HepG2 (cell line): ENCODE data around the gene CEP131. TPM values are rescaled to one million over a fixed set of nuclear protein-coding genes. Genes with fewer than 3 reads are reported as not detected.
A peak's percentile ranks its signal among the peaks of the same experiment; 100 is the strongest.

Experiments used
- BHLHE40 ChIP-seq: IDR thresholded peaks from 2 replicates; pipeline ENCODE4 v1.6.1; 2011; ENCODE audit warnings: low read length, improper control_type of control experiment
- HBP1 ChIP-seq: IDR thresholded peaks from 2 replicates; pipeline ENCODE4 v1.6.1; 2016; ENCODE audit warnings: low read depth, control low read depth
- PATZ1 ChIP-seq: sonication (generic); formaldehyde crosslinking; IDR thresholded peaks from 2 replicates; pipeline ENCODE4 v1.4.0; 2020; ENCODE audit warnings: missing genetic modification reagents
- PRDM15 ChIP-seq: sonication (generic); formaldehyde crosslinking; IDR thresholded peaks from 2 replicates; pipeline ENCODE4 v1.4.0; 2020; ENCODE audit warnings: missing genetic modification reagents
- RXRA ChIP-seq: sonication (generic); formaldehyde crosslinking; IDR thresholded peaks from 2 replicates; pipeline ENCODE4 v1.5.1; 2020; ENCODE audit warnings: missing genetic modification reagents
- THAP8 ChIP-seq: sonication (generic); formaldehyde crosslinking; IDR thresholded peaks from 2 replicates; pipeline ENCODE4 v1.5.1; 2020; ENCODE audit warnings: missing genetic modification reagents, mild to moderate bottlenecking, borderline replicate concordance
- ZC3H13 ChIP-seq: sonication (generic); formaldehyde crosslinking; IDR thresholded peaks from 2 replicates; pipeline ENCODE4 v1.8.1; 2023; ENCODE audit warnings: mild to moderate bottlenecking, missing genetic modification reagents, moderate library complexity
- ZNF460 ChIP-seq: sonication (generic); formaldehyde crosslinking; IDR thresholded peaks from 2 replicates; pipeline ENCODE4 v1.5.1; 2020; ENCODE audit warnings: missing genetic modification reagents, mild to moderate bottlenecking, borderline replicate concordance
- ZNF747 ChIP-seq: sonication (generic); formaldehyde crosslinking; IDR thresholded peaks from 2 replicates; pipeline ENCODE4 v1.8.1; 2023; ENCODE audit warnings: missing genetic modification reagents, mild to moderate bottlenecking, borderline replicate concordance
- ZNF891 ChIP-seq: sonication (generic); formaldehyde crosslinking; IDR thresholded peaks from 2 replicates; pipeline ENCODE4 v1.5.0; 2020; ENCODE audit warnings: mild to moderate bottlenecking, missing genetic modification reagents
- ZSCAN9 ChIP-seq: IDR thresholded peaks from 2 replicates; pipeline ENCODE4 v1.6.1; 2016; ENCODE audit warnings: borderline replicate concordance
- ZUFSP ChIP-seq: sonication (generic); formaldehyde crosslinking; IDR thresholded peaks from 2 replicates; pipeline ENCODE4 v1.9.0; 2021; ENCODE audit warnings: missing genetic modification reagents, mild to moderate bottlenecking, borderline replicate concordance
- polyA plus RNA-seq, 8 experiments: library from polyadenylated mRNA; depleted of rRNA in 3 of 8; stranded (reverse) in 7 of 8; unstranded in 1 of 8; fragments of >200 nt; fragmentation: Illumina TruSeq in 4 of 8; extraction: Trizol in 4 of 8; gene quantifications; 2 replicates each; pipeline versions ENCODE4 v1.2.1 to v1.2.3, GENCODE V29; 2011 to 2016; ENCODE audit warnings: low read depth in 4 of 8, missing spikeins in 1 of 8, mixed read lengths in 1 of 8; ENCODE audit not compliant: insufficient read depth in 1 of 8
- total RNA-seq, 5 experiments: library from RNA; depleted of rRNA; stranded (reverse); fragments of >200 nt; fragmentation: Illumina TruSeq; extraction: Trizol; gene quantifications; 2 replicates each; pipeline ENCODE4 v1.2.3, GENCODE V29; 2016; ENCODE audit warnings: low read depth in 1 of 5

Gene CEP131
- total and polyA plus RNA-seq, 2 of the 13 experiments (the other 11 are each of a cell fraction or from before 2014, with no cell fraction given), result 5.0 to 16.8 TPM

GRCh38 chr17:81239714-81240555 is 17.2 kb upstream of the CEP131 start (continued):
- TF ChIP-seq PRDM15 (CRISPR knock-in tag) (no peak), ZUFSP (CRISPR knock-in tag) (no peak), ZNF460 (CRISPR knock-in tag) (peak; percentile 83), ZC3H13 (peak; percentile 69; the same call in 1 of the 2 replicates), HBP1 (CRISPR knock-in tag) (no peak), THAP8 (CRISPR knock-in tag) (no peak), BHLHE40 (0 out of 2 replicates have a peak, but pooled peaks have one; percentile 16), ZSCAN9 (CRISPR knock-in tag) (no peak), PATZ1 (CRISPR knock-in tag) (peak; percentile 23; the same call in 1 of the 2 replicates), ZNF747 (no peak), ZNF891 (CRISPR knock-in tag) (no peak), RXRA (CRISPR knock-in tag) (peak; percentile 49; the same call in 1 of the 2 replicates)
